NCI-H748 treated with DMSO at 0.1 percent for 48 hours (cell line): ENCODE results near the gene CDKN3.
"Not testable (repeated sequence)": the region's sequence is repeated elsewhere in the genome, so short reads cannot be mapped to it uniquely, and the experiment has no call there.

ENCODE experiments used
- DNase-seq: peaks from one replicate; lab custom pipeline; 2025; lab: John Stamatoyannopoulos, UW

The CDKN3 gene

DNA sequence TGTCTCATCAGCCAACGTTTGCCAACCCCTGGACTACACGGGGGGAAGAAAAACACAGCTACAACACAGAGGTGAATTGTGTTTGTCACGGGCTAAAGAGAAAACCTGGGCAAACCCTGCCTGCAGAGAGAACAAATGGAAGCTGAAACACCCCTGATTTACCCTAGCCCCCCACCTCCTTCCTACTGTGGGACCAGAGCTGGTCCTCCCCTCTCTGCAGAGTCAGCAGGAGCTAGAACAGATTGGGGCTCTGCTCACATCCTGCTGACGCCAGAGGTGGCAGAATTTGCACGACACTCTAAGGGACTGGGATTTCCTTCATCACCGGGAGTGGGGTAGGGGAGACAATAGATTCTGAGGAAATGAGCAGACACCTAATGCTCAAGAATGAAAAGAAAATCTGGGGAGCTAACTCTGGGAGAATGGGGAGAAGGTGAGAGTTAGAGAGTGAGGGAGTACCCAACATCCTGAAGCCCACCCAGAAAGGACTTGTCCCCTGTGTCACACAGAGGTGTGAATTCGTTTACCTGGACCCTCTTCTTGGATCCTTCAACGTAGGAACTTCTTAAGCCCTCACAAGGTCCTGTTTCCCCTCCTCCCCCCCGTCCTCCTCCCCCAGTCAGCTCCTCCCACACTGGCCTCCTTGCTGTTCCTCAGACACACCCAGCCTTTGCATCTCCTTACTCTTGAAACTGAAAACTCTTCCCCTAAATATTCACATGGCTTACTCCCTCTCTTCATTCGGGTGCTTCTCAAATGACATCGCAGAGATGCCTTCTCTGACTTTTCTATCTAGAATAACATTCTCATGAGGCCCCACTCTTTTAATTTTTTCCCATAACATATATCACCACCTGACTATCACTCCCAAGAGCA lies 26.2 kb upstream of the CDKN3 start:
- DNase-seq = no peak

DNA sequence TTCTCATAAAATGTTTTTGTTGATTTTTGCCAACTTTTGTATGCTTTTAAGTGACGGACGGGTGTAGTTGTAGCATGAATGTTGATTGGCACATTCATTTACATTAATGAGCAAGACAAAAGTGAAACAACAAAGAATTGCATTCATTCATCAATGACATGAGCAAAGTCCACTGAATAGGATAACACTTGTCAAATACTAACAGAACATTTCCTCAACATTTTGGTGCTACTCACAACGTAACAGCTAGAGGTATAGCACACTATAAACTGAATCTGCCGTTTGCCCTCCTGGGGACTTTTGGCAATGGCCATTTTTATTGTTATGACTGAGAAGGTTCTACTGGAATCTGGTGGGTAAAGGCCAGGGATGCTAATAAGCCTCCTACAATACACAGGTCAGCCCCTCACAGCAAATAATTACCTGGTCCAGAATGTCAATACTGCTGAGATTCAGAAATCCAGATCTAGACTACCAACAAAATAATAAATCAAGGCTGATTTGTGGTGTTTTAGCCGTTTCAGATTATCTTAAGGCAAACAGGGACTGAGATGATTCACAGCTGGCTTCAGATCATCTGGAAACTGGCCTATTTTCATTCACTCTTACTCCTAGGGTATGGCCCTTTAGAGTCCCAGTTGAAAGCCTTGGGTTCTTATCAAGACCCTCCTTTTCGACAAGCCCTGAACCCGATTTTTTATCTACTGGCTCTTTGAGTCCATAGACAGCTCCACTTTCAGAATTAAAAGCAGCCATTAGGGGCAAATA lies 22.5 kb upstream of the CDKN3 start:
- DNase-seq = no peak

DNA sequence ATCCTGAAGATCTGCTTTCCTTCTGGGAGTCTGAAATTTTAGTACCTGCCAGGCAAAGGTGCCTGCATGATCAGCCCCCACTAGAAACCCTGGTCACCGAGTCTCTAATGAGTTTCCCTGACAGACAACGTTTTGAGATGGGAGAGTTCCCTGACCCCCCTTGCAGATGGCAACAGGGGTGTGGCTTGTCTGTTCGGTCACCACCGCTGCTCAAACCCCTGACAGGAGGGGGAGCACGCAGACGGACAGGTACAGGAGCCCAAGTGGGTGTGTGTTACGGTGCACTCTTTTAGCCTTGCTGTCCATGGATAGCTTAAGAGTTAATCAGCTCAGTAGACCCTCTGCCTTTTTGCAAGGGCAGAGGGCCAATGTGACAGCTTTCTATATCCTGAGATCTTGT lies 19.3 kb upstream of the CDKN3 start:
- no peak for DNase-seq

DNA sequence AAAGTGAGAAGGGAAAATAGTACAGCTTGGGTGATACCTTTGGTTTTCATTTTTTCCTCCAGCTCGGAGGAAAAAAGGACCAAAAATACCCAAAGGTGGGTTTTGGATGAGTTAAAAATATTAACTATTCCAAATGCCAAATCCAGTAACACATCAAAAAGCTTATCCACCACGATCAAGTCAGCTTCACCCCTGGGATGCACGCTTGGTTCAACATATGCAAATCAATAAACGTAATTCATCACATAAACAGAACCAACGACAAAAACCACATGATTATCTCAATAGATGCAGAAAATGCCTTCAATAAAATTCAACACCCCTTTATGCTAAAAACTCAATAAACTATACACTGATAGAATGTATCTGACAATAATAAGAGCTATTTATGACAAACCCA lies 17.9 kb upstream of the CDKN3 start:
- not testable (repeated sequence) for DNase-seq

DNA sequence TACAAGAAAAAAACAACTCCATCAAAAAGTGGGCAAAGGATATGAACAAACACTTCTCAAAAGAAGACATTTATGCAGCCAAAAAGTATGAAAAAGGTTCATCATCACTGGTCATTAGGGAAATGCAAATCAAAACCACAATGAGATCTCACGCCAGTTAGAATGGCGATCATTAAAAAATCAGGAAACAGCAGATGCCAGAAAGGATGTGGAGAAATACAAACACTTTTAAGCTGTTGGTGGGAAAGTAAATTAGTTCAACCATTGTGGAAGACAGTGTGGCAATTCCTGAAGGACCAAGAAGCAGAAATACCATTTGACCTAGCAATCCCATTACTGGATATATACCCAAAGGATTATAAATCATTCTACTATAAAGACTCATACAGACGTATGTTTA lies 16.2 kb upstream of the CDKN3 start:
- DNase-seq = not testable (repeated sequence)

DNA sequence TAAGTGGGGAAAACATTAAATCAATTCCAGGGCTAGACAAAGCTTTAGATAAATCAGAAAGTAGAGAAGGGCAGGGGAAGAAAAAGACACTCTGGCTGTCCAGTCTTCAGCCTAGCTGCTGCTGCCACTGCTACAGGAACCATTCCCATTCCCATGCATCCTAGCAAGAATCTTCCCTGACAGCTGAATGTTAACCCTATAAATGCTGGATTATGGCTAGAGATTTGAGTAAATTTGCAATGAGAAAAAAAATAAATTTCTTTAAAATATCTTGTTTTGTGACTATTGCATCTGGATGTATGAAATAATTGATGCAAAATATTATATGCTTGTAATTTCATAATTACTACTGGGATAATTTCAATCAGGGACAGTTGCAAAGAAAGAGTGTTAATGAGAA lies 15.0 kb upstream of the CDKN3 start:
- no peak for DNase-seq

DNA sequence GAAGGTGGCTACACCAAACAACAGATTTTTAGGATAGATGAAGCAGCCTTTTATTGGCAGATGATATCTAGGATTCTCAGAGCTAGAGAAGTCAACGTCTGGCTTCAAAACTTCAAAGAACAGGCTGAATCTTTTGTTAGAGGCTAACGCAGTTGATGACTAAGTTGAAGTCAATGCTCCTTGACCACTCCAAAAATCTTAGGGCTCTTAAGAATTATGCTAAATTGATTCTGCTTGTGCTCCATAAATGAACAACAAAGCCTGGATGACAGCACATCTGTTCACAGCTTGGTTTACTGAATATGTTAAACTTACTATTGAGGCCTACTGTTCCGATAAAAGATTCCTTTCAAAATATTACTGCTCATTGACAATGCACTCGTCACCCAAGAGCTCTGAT lies 13.0 kb upstream of the CDKN3 start:
- DNase-seq = no peak

DNA sequence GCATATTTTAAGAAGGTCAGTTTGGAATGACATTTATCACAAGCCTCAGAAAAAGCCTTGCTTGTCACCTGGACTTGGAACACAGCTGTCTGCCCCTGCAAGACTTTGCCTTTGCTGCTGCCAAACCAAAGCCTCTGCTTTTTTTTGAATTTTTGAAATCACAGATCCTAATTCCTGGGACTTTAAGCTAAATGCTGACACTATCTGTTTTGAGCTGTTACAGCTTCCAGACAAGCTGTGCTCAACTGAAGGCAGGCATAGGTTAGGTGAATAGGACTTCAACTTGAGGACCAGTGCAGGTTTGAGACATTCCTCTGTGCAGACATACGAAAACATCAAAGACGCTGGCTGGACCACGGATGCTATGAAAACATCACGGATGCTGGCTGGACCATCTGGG lies 11.3 kb upstream of the CDKN3 start:
- no peak for DNase-seq

DNA sequence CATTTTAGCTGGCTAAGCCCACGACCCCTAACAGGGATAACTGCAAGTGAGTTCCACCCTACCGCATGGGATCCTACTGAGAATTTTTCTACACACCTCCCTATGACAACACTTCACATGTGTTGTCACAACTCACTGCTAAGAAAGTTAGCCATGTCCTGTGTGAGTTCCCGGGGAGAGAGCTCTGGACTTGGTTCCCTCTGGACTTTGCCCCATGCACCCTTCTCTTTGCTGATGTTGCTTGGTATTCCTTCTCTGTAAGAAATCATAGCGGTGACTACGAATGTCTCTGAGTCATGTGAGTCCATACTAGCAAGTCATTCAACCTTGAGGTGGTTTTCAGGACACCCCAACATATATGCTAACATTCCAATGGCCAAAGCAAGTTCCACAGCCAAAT lies 9.5 kb upstream of the CDKN3 start:
- DNase-seq = no peak

DNA sequence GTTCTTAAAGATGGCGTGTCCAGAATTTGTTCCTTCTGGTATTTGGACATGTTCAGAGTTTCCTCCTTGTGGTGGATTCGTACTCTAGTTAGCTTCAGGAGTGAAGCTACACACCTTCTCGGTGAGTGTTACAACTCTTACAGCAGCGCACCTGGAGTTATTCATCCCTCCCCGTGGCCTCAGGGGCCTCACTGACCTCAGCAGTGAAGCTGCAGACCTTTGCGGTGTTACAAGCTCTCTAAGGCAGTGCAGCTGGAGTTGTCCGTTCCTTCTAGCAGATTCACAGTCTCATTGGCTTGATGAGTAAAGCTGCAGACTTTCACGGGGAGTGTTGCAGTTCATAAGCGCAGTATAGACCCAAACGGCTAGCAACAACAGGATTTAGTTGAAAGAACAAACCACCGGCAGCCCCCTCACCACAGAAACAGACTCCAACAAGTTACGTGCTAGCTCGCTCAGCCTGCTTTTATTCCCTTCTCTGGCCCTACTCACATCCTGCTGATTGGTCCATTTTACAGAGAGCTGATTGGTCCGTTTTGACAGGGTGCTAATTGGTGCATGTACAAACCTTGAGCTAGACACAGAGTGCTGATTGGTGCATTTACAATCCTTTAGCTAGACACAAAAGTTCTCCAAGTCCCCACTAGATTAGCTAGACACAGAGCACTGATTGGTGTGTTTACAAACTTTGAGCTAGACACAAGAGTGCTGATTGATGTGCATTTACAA lies 4.5 kb upstream of the CDKN3 start:
- no peak for DNase-seq

DNA sequence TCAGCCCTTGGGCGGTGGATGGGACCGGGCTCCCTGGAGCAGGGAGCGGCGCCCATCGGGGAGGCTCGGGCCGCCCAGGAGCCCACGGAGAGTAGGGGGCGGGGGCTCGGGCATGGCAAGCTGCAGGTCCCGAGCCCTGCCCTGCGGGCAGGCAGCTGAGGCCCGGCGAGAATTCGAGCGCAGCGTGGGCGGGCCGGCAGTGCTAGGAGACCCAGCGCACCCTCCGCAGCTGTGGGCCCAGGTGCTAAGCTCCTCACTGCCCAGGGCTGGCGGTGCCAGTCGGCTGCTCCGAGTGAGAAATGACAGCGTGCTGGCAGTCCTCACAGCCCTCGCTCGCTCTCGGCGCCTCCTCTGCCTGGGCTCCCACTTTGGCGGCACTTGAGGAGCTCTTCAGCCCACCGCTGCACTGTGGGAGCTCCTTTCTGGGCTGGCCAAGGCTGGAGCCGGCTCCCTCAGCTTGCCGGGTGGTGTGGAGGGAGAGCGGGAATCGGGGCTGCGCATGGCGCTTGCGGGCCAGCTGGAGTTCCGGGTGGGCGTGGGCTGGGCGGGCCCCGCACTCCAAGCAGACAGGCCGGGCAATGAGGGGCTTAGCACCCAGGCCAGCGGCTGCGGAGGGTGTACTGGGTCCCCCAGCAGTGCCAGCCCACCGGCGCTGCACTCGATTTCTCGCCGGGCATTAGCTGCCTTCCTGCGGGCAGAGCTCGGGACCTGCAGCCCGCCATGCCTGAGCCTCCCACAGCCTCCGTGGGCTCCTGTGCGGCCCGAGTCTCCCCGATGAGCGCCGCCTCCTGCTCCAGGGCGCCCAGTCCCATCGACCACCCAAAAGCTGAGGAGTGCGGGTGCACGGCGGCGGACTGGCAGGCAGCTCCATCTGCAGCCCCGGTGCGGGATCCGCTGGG lies 3.6 kb upstream of the CDKN3 start:
- DNase-seq = not testable (repeated sequence)

DNA sequence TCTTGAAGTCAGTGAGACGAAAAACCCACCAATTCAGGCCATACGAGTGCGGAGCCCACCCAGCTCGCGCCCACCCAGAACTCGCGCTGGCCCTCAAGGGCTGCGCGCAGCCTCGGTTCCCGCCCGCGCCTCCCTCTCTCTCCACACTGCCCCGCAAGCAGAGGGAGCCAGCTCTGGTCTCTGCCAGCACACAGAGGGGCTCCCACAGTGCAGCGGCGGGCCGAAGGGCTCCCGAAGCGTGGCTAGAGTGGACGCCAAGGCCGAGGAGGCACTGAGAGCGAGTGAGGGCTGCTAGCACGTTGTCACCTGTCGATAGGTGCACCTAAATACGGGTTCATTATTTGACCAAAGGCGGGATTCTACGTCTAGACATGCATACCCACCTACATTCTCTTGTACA lies 2.2 kb upstream of the CDKN3 start:
- DNase-seq = no peak

DNA sequence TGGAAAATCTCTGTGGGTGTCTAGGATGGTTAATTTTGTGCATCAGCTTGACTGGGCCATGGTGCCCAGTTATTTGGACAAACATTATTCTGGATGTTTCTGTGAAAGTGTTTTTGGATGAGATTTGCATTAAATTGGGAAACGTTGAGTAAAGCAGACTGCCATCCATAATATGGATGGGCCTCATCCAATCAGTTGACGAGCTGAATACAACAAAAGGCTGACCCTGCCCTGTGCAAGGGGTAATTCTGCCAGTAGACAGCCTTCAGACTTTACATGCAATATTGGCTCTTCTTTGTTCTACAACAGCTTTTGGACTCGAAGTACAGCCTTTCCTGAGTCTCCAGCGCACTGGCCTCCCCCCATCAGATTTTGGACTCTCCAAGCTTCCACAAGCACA lies 1.5 kb upstream of the CDKN3 start:
- DNase-seq = no peak

DNA sequence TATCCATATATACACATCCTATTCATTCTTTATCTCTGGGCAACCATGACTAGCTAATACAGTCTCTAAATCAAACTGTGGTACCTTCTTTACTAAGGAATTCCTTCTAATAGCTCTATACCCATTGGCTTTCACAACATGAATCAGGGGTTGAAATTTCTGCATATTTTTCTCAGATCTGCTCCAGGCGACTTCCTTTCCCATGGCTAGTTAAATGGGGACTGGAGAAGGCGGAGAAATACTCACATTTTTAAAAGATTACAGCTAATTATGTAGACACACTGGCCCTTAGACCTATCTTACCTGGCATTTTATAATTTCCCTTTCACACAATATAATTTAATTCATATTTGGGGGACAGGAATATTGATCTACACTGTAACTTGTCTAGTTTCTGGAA lies 1.1 kb upstream of the CDKN3 start:
- no peak for DNase-seq

DNA sequence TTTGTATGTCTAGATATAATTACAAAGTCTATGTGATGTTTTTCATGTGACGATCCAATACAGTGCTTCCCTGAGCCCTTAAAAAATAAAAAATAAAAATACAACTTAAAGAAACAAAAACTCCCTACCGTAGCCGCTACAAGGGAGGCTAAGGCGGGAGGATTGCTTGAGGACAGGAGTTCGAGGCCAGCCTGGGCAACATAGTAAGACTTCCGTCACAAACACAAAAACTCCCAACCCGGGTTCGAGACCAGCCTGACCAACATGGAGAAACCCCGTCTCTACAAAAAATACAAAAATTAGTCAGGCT lies 669 bp upstream of the CDKN3 start:
- DNase-seq = no peak

DNA sequence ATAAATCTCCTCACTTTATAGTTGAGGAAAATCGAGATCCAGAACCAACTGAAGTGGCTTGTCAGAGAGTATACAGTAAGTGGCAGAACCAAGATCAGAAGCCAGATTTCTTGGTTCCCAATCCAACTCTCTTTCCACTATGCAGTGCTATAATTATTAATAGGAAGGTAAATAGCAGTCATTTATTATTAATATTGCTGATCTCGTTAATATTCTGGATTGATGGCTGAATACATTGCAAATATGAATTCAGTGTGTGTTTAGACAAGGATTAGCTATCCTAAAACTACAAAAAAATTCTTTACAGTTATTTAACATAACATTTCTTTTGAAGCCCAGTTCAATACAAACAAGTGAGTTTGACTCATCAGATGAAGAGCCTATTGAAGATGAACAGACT lies 2.8 kb downstream of the CDKN3 start:
- DNase-seq = no peak

DNA sequence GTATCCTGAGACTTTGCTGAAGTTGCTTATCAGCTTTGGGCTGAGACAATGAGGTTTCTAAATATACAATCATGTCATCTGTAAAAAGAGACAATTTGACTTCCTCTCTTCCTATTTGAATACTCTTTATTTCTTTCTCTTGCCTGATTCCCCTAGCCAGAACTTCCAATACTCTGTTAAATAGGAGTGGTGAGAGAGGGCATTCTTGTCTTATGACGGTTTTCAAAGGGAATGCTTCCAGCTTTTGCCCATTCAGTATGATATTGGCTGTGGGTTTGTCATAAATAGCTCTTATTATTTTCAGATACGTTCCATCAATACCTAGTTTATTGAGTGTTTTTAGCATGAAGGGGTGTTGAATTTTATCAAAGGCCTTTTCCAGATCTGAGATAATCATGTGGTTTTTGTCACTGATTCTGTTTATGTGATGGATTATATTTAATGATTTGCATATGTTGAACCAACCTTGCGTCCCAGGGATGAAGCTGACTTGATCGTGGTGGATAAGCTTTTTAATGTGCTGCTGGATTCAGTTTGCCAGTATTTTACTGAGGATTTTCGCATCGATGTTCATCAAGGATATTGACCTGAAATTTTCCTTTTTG lies 6.7 kb downstream of the CDKN3 start:
- not testable (repeated sequence) for DNase-seq

DNA sequence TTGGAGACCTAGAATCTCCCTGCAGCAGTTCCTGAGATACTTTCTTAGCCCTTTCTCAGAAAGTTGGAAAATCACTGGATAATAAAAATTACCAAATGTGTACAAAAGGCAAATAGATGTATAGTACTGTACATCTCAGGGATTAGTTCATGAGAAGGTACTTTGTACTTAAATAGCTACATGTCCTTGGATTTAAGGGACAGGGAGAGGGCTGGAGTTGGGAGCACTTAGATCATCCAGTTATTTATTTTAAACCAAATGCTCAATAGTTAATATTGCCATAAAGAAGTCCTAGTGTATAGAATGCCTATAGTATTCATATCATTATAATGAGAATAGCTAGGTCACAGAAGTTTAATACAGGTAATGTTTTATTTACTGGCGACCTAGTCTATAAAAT lies 13.4 kb downstream of the CDKN3 start:
- DNase-seq = no peak

DNA sequence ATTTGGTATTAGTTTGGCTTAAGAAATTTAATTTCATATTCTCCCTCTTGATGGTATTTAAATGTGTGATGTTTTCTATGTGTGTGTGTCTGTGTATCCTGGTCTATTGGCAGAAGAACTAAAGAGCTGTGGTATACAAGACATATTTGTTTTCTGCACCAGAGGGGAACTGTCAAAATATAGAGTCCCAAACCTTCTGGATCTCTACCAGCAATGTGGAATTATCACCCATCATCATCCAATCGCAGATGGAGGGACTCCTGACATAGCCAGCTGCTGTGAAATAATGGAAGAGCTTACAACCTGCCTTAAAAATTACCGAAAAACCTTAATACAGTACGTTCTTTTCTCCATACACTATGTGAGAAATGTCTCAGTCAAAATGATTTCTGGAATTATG lies 14.6 kb downstream of the CDKN3 start:
- no peak for DNase-seq

DNA sequence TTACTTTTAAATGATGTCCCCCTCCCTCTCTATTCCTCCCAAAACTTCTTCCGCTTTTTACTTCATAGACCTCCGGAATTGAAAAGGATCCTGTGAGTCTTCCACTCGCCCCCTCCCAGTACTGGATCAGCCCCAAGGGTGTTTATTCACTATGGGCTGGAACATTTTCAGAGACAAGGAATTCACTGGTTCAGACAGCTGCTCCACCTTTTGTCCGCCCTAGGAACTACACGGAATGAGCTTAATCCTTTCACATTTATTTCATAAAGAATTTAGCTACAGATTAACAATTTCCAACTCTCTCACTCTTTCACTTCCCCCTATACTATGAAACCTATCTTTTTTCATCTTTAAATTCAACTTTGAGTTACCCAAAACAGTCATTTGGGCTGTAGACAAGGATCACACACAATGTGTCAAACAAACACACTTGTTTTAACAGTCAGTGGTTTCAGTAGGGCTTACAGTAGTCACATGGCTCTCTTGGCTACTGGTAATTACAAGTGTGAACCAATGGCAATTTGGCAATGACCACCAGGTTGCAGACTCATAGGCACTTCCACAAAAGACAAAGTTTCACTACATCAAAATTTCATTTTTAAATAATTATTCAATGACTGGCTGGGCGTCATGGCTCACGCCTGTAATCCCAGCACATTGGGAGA lies 23.8 kb downstream of the CDKN3 start:
- no peak for DNase-seq

DNA sequence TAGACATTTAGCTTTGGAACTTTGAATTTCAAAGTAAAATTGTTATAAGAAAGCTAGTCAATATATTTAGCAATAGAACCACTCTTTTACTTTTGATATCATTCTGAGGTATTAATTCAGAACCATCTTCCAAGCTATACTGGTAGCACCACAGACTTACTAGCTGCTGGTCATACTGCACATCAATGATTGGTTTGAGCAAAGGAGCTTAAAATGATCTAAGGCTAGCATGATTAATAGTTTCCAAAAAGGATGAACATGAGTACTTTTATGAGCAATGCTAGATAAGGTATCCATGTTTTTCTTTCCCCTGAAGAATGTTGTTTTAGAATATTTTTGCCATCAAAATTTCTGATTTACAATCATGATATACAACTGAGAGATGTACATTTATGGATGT lies 27.2 kb downstream of the CDKN3 start:
- DNase-seq = no peak
